ENCODE measurements around the gene LGR4. TPM values are rescaled to one million over a fixed set of nuclear protein-coding genes. Genes with fewer than 3 reads are reported as not detected.

Gene LGR4
- total RNA-seq, 1 donor from 2014 or later: 154 TPM

DNA sequence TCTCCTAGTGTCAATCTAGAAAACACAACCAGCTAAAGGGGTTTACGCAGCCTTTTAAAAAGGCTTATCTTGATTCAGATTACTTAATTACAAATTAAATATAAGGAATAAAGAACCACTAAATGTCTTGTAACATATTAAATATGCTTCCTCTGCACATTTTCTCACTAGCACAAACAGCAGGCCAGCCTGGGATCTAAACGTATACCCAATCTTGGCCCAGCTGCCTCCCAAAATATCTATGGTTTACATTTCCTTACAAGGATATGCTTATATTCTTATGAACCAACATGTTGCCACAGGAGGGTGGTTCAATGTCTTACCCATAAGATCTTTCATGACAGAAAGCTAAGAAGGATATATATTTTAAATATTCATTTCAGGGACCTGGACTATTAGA is 7.7 kb downstream of the LGR4 start:
- no peaks in the 10 kb centered on the region for H3K9me3 Mint-ChIP-seq (ENCODE audit: low read depth)
- TF ChIP-seq, protein P1, sequence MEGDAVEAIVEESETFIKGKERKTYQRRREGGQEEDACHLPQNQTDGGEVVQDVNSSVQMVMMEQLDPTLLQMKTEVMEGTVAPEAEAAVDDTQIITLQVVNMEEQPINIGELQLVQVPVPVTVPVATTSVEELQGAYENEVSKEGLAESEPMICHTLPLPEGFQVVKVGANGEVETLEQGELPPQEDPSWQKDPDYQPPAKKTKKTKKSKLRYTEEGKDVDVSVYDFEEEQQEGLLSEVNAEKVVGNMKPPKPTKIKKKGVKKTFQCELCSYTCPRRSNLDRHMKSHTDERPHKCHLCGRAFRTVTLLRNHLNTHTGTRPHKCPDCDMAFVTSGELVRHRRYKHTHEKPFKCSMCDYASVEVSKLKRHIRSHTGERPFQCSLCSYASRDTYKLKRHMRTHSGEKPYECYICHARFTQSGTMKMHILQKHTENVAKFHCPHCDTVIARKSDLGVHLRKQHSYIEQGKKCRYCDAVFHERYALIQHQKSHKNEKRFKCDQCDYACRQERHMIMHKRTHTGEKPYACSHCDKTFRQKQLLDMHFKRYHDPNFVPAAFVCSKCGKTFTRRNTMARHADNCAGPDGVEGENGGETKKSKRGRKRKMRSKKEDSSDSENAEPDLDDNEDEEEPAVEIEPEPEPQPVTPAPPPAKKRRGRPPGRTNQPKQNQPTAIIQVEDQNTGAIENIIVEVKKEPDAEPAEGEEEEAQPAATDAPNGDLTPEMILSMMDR (IDR thresholded peaks at IDR 0.05; ENCODE audit: unreplicated experiment): no peak
- peak overlapping the region; percentile 91 for H3K27ac Mint-ChIP-seq
- H3K4me3 Mint-ChIP-seq (ENCODE audit: low read depth): peak overlapping the region; percentile 59
- no peaks in the 10 kb centered on the region for H3K27me3 Mint-ChIP-seq
- no peak for DNase-seq (ENCODE audit: low spot score, unreplicated experiment)
- peaks cover 8% of the 10 kb centered on the region for H3K36me3 Mint-ChIP-seq (ENCODE audit: insufficient read depth)
- peaks cover 74% of the 10 kb centered on the region for H3K4me1 Mint-ChIP-seq (ENCODE audit: low read depth)

DNA sequence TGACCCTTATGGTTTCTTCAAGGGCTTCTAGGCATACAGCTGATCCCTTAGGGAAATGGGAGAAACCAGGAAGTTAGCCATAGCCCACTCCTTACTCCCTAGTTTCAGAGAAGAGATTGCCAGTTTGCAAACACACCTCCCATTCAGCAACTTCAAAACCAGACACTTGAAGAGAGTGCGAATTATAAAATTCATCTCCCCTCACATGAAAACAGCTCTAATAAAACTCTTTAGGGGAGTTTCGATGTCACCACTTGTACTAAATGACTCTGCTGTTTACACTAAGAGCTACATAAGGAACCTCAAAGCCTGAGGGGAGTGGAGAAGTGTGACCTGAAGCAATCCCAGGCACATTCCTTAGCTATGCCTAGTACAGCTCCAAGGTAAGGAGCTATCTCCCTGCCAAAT is 8.3 kb downstream of the LGR4 start:
- peaks cover 71% of the 10 kb centered on the region for H3K4me1 Mint-ChIP-seq (ENCODE audit: low read depth)
- TF ChIP-seq, protein P1 (IDR thresholded peaks at IDR 0.05; ENCODE audit: unreplicated experiment): no peak
- no peaks in the 10 kb centered on the region for H3K27me3 Mint-ChIP-seq
- peaks cover 8% of the 10 kb centered on the region for H3K36me3 Mint-ChIP-seq (ENCODE audit: insufficient read depth)
- peak overlapping the region; percentile 91 for H3K27ac Mint-ChIP-seq
- no peaks in the 10 kb centered on the region for H3K9me3 Mint-ChIP-seq (ENCODE audit: low read depth)
- DNase-seq (ENCODE audit: low spot score, unreplicated experiment): no peak
- no peak overlapping the region for H3K4me3 Mint-ChIP-seq (ENCODE audit: low read depth)

DNA sequence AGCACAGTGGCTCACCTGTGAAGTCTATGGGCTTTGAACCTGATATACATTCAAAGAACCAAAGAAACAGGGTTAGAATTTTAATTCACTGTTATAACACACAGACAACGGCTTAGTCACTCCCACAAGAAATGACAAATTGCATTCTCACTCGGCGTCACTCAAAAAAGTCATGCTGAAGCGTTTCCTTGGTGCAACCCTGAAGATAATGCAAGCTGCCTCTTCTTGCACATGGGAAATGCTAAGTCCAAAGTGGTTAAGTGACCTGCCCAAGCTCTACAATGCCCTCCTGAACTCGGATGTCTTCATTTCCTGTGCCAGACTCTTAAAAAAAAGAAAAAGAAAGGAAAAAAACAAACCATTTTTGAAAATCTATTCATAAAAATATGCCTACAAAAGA is 10.0 kb downstream of the LGR4 start:
- TF ChIP-seq, protein P1 (IDR thresholded peaks at IDR 0.05; ENCODE audit: unreplicated experiment): no peak
- Mint-ChIP-seq H3K27ac (peak overlapping the region; percentile 22), H3K27me3 (no peaks in the 10 kb centered on the region), H3K9me3 (ENCODE audit: low read depth) (no peaks in the 10 kb centered on the region), H3K4me1 (ENCODE audit: low read depth) (peaks cover 68% of the 10 kb centered on the region), H3K36me3 (ENCODE audit: insufficient read depth) (peaks cover 5% of the 10 kb centered on the region), H3K4me3 (ENCODE audit: low read depth) (no peak overlapping the region)
- DNase-seq (ENCODE audit: low spot score, unreplicated experiment): no peak

DNA sequence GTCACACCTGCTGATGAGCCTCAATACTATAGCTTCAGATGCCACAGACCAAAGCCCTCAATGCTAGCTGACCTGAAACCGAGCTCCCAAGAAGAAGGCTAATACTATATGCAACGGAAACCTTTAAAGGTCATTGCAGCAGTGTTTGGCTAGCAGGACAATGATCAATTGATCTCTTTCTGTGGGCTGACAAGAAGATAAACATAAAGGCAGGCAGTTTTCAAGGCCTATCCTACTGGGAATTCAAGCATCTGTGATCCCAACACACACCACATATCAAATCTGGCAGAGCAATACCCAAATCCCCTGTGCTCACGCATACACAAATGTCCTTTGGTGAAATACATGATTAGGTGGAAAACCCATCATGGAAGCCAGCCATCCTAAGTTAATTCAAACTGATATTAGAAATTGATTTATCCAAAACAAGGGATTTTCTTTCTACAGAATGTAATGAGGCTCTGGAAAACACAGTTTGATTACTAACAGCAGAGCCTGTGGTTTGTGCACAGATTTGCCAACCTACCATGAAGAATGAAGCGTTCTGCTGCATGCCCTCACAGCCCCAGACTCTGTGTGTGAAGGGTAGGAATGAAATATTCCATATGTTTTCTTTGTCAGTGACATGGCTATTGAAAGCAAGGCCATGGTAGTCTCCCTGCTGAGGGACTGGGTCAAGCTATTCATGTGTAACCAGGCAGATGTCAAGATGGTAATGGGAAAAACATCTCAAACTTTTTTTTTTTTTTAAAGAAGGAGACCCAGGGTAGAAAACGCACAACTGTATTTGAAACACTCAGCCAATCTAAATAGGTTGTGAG is 12.2 kb downstream of the LGR4 start:
- Mint-ChIP-seq H3K9me3 (ENCODE audit: low read depth) (no peaks in the 10 kb centered on the region), H3K27me3 (no peaks in the 10 kb centered on the region), H3K4me3 (ENCODE audit: low read depth) (peak overlapping the region; percentile 25), H3K4me1 (ENCODE audit: low read depth) (peaks cover 75% of the 10 kb centered on the region), H3K27ac (peak overlapping the region; percentile 93), H3K36me3 (ENCODE audit: insufficient read depth) (peaks cover 3% of the 10 kb centered on the region)
- TF ChIP-seq, protein P1 (IDR thresholded peaks at IDR 0.05; ENCODE audit: unreplicated experiment): no peak
- DNase-seq (ENCODE audit: low spot score, unreplicated experiment): no peak

DNA sequence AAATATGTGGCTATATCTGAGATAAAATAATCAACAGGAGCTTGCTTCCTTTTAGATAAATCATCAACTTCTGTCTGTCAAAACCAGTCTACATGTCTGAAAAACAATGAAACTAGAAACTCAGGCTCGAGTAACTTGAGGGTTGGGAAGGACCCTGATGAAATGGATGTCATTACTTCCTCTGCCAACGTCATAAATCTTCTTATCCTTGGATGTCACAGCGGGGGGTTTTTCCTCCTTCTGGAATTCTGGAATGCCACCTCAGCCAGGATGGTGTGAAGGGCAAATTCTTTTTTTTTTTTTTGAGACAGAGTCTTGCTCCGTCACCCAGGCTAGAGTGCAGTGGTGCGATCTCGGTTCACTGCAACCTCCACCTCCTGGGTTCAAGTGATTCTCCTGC is 13.4 kb downstream of the LGR4 start:
- Mint-ChIP-seq H3K27me3 (no peaks in the 10 kb centered on the region), H3K4me3 (ENCODE audit: low read depth) (peak overlapping the region; percentile 27), H3K9me3 (ENCODE audit: low read depth) (peaks cover under 1% of the 10 kb centered on the region), H3K4me1 (ENCODE audit: low read depth) (peaks cover 71% of the 10 kb centered on the region), H3K36me3 (ENCODE audit: insufficient read depth) (peaks cover 7% of the 10 kb centered on the region), H3K27ac (peak overlapping the region; percentile 81)
- TF ChIP-seq, protein P1 (IDR thresholded peaks at IDR 0.05; ENCODE audit: unreplicated experiment): no peak
- DNase-seq (ENCODE audit: low spot score, unreplicated experiment): no peak
